ENCODE results near the gene TNNC1. TPM values are rescaled to one million over a fixed set of nuclear protein-coding genes. Genes with fewer than 3 reads are reported as not detected.
A peak's percentile ranks its signal among the peaks of the same experiment; 100 is the strongest.

Gene TNNC1
- total and polyA plus RNA-seq, 2 of the 13 experiments (the other 11 are each of a cell fraction or from before 2014, with no cell fraction given) = 11.8 to 36.4 TPM

DNA sequence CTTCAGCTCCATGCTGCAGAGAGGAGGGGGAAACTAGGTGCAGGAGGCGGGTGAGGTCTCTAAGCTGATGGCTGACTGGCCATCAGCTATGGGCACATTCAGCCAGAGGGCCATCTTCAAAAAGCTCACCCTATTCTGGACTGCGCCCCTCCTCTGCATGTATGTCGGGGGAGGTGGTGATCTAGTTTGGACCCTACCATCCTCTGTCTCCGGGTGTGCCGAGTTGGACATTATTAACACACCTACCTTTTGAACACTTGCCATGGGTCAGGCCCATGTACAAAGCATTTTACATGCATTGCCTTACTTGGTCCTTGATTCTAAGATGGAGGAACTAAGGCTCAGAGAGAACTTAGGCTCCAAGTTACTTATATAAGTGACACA, 3.0 kb upstream of the TNNC1 start:
- Histone ChIP-seq H3K36me3 (replicated peaks in 1 of 2; ENCODE audit: control insufficient read depth in 1 of 2, insufficient read depth in 2 of 2, low read length in 2 of 2) (peaks cover 9 to 26% of the 10 kb centered on the region in 2 experiments; a peak in 4 of 5 replicates), H3K4me3 (replicated peaks in 1 of 3; ENCODE audit: insufficient read depth in 1 of 3, low read depth in 2 of 3, low read length in 3 of 3) (peak overlapping the region; percentile 90 to 96 (median 92)), H3K27me3 (ENCODE audit: control insufficient read depth in 1 of 2, insufficient read depth in 2 of 2, low read length in 2 of 2) (no peaks in the 10 kb centered on the region; a peak in 1 of 5 replicates), H3K79me2 (ENCODE audit: insufficient read depth, low read length) (peaks cover 20% of the 10 kb centered on the region), H4K20me1 (ENCODE audit: insufficient read depth, low read length) (no peaks in the 10 kb centered on the region), H3K4me1 (ENCODE audit: insufficient read depth, low read length) (peaks cover 52% of the 10 kb centered on the region), H3K4me2 (ENCODE audit: low read depth, low read length) (peak overlapping the region; percentile 85), H3K27ac (ENCODE audit: extremely low read length, insufficient read depth, low read length) (no peak overlapping the region), H2AFZ (ENCODE audit: low read length) (no peak overlapping the region), H3K9me3 (ENCODE audit: low read length) (no peaks in the 10 kb centered on the region), H3K9ac (ENCODE audit: insufficient read depth, low read depth, low read length) (peak overlapping the region; percentile 90; the same call in 1 of the 2 replicates)
- ChIA-PET POLR2A (interaction anchor here (1.5 kb wide), 1 partner anchor 79 kb away, joined by 6 read pairs; the partner anchor contains the start of gene UQCC5), CTCF (ENCODE audit: low intra/inter-chr PET ratio, low total read pairs) (no interaction called here)
- ATAC-seq (no peak), FAIRE-seq (no peak), DNase-seq (ENCODE audit: low spot score) (no peak)
- intact Hi-C loops (cut with micrococcal nuclease; ENCODE audit: unreplicated experiment) = no loop called here
- TSS peak; percentile 43 for BruUV-seq (replicated peaks)
- in situ Hi-C loops (cut with HindIII; ENCODE audit: extremely low pct_ligation_motif_present, low pct_unique_long_range_greater_than_20kb) = loop anchor here (10.0 kb wide), 1 partner anchor 228 kb away; the partner anchor contains the start of genes GNL3 and PBRM1
- WGBS (ENCODE audit: low lambda C conversion rate) = 75% methylated on average over 5 of the region's 5 CpGs
- TF ChIP-seq ZNF251 (CRISPR knock-in tag; IDR thresholded peaks at IDR 0.05) (no peak), TARDBP (CRISPR knock-in tag; IDR thresholded peaks at IDR 0.05) (no peak), ZBTB26 (CRISPR knock-in tag; IDR thresholded peaks at IDR 0.05; ENCODE audit: borderline replicate concordance) (no peak), NPAS2 (CRISPR knock-in tag; IDR thresholded peaks at IDR 0.05; ENCODE audit: borderline replicate concordance) (no peak), PBX2 (CRISPR knock-in tag; IDR thresholded peaks at IDR 0.05) (no peak)
- TF ChIP-seq, protein P1, sequence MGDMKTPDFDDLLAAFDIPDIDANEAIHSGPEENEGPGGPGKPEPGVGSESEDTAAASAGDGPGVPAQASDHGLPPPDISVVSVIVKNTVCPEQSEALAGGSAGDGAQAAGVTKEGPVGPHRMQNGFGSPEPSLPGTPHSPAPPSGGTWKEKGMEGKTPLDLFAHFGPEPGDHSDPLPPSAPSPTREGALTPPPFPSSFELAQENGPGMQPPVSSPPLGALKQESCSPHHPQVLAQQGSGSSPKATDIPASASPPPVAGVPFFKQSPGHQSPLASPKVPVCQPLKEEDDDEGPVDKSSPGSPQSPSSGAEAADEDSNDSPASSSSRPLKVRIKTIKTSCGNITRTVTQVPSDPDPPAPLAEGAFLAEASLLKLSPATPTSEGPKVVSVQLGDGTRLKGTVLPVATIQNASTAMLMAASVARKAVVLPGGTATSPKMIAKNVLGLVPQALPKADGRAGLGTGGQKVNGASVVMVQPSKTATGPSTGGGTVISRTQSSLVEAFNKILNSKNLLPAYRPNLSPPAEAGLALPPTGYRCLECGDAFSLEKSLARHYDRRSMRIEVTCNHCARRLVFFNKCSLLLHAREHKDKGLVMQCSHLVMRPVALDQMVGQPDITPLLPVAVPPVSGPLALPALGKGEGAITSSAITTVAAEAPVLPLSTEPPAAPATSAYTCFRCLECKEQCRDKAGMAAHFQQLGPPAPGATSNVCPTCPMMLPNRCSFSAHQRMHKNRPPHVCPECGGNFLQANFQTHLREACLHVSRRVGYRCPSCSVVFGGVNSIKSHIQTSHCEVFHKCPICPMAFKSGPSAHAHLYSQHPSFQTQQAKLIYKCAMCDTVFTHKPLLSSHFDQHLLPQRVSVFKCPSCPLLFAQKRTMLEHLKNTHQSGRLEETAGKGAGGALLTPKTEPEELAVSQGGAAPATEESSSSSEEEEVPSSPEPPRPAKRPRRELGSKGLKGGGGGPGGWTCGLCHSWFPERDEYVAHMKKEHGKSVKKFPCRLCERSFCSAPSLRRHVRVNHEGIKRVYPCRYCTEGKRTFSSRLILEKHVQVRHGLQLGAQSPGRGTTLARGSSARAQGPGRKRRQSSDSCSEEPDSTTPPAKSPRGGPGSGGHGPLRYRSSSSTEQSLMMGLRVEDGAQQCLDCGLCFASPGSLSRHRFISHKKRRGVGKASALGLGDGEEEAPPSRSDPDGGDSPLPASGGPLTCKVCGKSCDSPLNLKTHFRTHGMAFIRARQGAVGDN (CRISPR knock-in tag; IDR thresholded peaks at IDR 0.05) = 0 out of 2 replicates have a peak, but pooled peaks have one; percentile 26
- TF ChIP-seq, protein P2, sequence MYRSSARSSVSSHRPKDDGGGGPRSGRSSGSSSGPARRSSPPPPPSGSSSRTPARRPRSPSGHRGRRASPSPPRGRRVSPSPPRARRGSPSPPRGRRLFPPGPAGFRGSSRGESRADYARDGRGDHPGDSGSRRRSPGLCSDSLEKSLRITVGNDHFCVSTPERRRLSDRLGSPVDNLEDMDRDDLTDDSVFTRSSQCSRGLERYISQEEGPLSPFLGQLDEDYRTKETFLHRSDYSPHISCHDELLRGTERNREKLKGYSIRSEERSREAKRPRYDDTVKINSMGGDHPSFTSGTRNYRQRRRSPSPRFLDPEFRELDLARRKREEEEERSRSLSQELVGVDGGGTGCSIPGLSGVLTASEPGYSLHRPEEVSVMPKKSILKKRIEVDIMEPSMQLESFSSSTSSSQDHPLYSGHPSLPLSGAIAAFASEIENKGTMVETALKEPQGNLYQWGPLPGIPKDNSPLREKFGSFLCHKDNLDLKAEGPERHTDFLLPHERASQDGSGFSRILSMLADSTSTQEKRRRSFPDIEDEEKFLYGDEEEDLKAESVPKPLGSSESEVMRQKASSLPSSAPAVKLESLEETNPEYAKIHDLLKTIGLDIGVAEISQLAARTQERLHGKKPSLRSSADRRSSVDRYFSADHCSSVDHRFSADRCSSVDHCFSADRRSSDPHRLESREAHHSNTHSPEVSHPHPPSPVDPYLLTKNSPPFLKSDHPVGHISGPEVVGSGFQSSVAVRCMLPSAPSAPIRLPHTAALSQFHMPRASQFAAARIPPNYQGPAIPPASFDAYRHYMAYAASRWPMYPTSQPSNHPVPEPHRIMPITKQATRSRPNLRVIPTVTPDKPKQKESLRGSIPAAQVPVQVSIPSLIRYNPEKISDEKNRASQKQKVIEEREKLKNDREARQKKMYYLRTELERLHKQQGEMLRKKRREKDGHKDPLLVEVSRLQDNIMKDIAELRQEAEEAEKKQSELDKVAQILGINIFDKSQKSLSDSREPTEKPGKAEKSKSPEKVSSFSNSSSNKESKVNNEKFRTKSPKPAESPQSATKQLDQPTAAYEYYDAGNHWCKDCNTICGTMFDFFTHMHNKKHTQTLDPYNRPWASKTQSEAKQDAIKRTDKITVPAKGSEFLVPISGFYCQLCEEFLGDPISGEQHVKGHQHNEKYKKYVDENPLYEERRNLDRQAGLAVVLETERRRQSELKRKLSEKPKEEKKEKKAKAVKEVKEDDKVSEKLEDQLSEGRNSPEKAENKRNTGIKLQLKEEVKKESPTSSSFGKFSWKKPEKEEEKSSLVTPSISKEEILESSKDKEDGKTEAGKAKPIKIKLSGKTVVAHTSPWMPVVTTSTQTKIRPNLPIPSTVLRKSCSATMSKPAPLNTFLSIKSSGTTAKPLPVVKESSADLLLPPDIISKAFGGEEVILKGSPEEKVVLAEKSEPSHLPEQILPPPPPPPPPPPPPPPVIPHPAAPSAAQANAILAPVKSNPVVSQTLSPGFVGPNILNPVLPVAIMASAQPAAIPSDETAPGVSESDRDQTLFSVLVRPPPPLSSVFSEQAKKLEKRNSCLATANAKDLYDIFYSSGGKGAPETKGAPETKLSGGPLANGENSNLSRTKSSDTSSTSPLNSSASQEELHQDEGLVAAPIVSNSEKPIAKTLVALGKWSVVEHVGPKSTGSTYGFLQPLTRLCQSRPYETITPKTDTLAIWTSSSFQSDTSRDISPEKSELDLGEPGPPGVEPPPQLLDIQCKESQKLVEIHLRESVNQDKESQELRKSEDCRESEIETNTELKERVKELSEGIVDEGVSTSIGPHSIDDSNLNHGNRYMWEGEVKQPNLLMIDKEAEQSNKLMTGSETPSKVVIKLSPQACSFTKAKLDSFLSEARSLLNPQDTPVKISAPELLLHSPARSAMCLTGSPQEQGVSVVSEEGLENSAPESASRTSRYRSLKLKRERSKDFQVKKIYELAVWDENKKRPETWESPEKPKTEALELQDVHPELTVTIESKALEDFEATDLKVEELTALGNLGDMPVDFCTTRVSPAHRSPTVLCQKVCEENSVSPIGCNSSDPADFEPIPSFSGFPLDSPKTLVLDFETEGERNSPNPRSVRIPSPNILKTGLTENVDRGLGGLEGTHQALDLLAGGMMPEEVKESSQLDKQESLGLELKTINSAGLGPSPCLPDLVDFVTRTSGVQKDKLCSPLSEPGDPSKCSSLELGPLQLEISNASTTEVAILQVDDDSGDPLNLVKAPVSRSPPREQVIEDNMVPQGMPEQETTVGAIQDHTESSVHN (CRISPR knock-in tag; IDR thresholded peaks at IDR 0.05) = peak; percentile 29; the same call in 1 of the 2 replicates

All from HepG2 (cell line).